ENCODE measurements around the gene INSM2.

The INSM2 gene

DNA sequence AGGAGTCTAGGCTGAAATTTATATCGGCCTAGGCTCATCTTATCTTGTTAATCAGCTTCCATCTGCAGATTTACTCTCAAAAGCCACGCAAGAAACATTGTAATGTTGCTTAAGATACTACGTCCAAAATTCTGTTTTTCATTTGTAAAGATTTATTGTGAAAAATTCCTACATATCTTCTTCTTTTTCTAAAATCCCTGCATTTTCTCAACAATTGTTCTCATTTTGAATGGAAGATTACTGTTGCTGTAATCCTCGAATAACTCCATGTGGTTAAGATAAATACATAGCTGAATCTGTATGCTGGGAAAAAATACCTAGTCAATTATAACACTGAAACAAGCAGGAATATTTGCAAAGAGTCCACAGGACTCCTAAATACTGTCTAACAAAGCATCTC is 15.6 kb downstream of the INSM2 start:
- no peak for DNase-seq (ENCODE audit: low read depth in 1 of 2, low spot score in 1 of 2)
- Histone ChIP-seq H3K27me3 (ENCODE audit: insufficient read depth, poor library complexity, severe bottlenecking) (no peaks in the 10 kb centered on the region), H3K27ac (replicated peaks) (no peak overlapping the region), H3K4me3 (replicated peaks; ENCODE audit: insufficient read depth, low read length) (no peak overlapping the region)
- TF ChIP-seq SPI1 (IDR thresholded peaks at IDR 0.05; ENCODE audit: borderline replicate concordance, low read depth): no peak
- TF ChIP-seq, protein P1, sequence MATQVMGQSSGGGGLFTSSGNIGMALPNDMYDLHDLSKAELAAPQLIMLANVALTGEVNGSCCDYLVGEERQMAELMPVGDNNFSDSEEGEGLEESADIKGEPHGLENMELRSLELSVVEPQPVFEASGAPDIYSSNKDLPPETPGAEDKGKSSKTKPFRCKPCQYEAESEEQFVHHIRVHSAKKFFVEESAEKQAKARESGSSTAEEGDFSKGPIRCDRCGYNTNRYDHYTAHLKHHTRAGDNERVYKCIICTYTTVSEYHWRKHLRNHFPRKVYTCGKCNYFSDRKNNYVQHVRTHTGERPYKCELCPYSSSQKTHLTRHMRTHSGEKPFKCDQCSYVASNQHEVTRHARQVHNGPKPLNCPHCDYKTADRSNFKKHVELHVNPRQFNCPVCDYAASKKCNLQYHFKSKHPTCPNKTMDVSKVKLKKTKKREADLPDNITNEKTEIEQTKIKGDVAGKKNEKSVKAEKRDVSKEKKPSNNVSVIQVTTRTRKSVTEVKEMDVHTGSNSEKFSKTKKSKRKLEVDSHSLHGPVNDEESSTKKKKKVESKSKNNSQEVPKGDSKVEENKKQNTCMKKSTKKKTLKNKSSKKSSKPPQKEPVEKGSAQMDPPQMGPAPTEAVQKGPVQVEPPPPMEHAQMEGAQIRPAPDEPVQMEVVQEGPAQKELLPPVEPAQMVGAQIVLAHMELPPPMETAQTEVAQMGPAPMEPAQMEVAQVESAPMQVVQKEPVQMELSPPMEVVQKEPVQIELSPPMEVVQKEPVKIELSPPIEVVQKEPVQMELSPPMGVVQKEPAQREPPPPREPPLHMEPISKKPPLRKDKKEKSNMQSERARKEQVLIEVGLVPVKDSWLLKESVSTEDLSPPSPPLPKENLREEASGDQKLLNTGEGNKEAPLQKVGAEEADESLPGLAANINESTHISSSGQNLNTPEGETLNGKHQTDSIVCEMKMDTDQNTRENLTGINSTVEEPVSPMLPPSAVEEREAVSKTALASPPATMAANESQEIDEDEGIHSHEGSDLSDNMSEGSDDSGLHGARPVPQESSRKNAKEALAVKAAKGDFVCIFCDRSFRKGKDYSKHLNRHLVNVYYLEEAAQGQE (IDR thresholded peaks at IDR 0.05; ENCODE audit: insufficient replicate concordance, low read depth): no peak
- TF ChIP-seq POLR2AphosphoS5 (IDR thresholded peaks at IDR 0.05; ENCODE audit: low read depth): no peak
- TF ChIP-seq GABPA (IDR thresholded peaks at IDR 0.05; ENCODE audit: low read depth): no peak
- TF ChIP-seq, protein P2, sequence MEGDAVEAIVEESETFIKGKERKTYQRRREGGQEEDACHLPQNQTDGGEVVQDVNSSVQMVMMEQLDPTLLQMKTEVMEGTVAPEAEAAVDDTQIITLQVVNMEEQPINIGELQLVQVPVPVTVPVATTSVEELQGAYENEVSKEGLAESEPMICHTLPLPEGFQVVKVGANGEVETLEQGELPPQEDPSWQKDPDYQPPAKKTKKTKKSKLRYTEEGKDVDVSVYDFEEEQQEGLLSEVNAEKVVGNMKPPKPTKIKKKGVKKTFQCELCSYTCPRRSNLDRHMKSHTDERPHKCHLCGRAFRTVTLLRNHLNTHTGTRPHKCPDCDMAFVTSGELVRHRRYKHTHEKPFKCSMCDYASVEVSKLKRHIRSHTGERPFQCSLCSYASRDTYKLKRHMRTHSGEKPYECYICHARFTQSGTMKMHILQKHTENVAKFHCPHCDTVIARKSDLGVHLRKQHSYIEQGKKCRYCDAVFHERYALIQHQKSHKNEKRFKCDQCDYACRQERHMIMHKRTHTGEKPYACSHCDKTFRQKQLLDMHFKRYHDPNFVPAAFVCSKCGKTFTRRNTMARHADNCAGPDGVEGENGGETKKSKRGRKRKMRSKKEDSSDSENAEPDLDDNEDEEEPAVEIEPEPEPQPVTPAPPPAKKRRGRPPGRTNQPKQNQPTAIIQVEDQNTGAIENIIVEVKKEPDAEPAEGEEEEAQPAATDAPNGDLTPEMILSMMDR (IDR thresholded peaks at IDR 0.05; ENCODE audit: insufficient read depth, low read length): no peak

DNA sequence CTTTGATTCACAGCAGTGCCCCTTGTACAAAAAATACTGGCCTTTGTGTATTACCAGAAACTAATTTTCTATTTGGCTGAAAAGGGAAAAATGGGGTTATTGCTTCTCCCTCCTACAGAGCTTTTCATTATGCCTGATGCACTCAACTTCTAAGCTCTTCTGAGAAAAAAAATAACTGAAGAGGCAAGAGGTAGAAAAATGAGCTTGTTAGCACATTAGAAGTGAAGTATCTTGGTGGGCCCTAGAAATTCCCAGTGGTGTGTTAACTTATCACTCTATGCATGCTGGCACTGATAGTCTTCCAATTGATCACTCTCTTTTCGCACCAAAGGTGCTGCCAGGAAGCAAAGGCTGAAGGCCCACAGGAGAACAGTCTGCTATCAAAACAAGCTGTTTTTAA is 17.1 kb downstream of the INSM2 start:
- Histone ChIP-seq H3K27me3 (ENCODE audit: insufficient read depth, poor library complexity, severe bottlenecking) (no peaks in the 10 kb centered on the region), H3K4me3 (replicated peaks; ENCODE audit: insufficient read depth, low read length) (no peak overlapping the region), H3K27ac (replicated peaks) (no peak overlapping the region)
- no peak for DNase-seq (ENCODE audit: low read depth in 1 of 2, low spot score in 1 of 2)
- no peak for TF ChIP-seq GABPA (IDR thresholded peaks at IDR 0.05; ENCODE audit: low read depth)
- TF ChIP-seq, protein P2 (IDR thresholded peaks at IDR 0.05; ENCODE audit: insufficient read depth, low read length): no peak

DNA sequence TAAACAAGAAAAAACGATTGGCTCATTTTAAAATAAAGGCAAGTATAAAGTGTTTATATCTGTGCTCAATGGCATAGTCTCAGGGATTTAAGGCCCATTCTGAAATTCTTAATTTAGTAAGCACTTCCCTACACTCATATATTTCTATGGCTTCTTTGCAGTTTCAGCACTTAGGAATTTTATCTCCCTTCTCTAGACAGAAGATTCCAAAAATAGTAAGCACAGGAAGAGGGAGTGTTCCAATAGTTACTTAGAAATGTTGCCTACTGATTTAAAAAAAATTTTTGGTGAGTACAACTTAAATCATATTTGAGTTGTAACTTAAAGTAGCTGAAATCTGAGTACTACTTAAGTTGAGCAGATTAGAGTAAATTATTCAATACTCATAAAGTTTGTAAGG is 19.8 kb downstream of the INSM2 start:
- Histone ChIP-seq H3K4me3 (replicated peaks; ENCODE audit: insufficient read depth, low read length) (no peak overlapping the region), H3K27ac (replicated peaks) (no peak overlapping the region), H3K27me3 (ENCODE audit: insufficient read depth, poor library complexity, severe bottlenecking) (no peaks in the 10 kb centered on the region)
- TF ChIP-seq GABPA (IDR thresholded peaks at IDR 0.05; ENCODE audit: low read depth): no peak
- TF ChIP-seq, protein P1 (IDR thresholded peaks at IDR 0.05; ENCODE audit: insufficient replicate concordance, low read depth): no peak
- DNase-seq (ENCODE audit: low read depth in 1 of 2, low spot score in 1 of 2): no peak

DNA sequence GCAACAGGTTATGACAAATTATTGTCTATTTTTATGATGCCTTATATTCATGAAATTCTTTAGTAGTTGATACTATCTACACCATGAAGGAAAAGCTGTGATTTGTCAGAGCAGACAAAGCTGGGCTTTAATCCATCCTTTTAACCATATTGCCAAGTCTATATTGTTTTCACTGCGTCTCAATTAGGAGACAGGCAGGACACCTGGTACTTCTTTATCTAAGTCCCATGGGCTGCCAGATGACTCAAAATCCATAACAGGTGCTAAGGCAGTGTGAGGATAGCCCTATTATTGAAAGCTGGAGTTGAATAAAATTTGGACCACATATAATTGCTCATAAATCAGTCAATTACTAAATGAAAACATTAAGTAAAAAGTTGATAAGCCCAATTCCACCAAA is 22.6 kb downstream of the INSM2 start:
- Histone ChIP-seq H3K27ac (replicated peaks) (no peak overlapping the region), H3K4me3 (replicated peaks; ENCODE audit: insufficient read depth, low read length) (no peak overlapping the region), H3K27me3 (ENCODE audit: insufficient read depth, poor library complexity, severe bottlenecking) (no peaks in the 10 kb centered on the region)
- TF ChIP-seq, protein P2 (IDR thresholded peaks at IDR 0.05; ENCODE audit: insufficient read depth, low read length): no peak
- TF ChIP-seq GABPA (IDR thresholded peaks at IDR 0.05; ENCODE audit: low read depth): no peak
- no peak for DNase-seq (ENCODE audit: low read depth in 1 of 2, low spot score in 1 of 2)

Data from HL-60 (cell line).